Astrocyte (in vitro differentiated cells and primary cell): ENCODE measurements around the gene DOCK7. TPM values are rescaled to one million over a fixed set of nuclear protein-coding genes. Genes with fewer than 3 reads are reported as not detected.

Experiments used
- DNase-seq: peaks from one replicate; pipeline ENCODE4 v3.0.0-alpha.2; 2010; ENCODE audit warnings: low read depth
- FAIRE-seq: peaks from 2 replicates; lab custom pipeline; 2011; peaks lifted over from hg19 to GRCh38; lab: Jason Lieb, UNC
- H2AFZ ChIP-seq: 2 replicates; pipeline ENCODE4 v1.6.0; 2012; ENCODE audit warnings: low read depth, low read length, inconsistent platforms
- H3K27ac ChIP-seq: 2 replicates; pipeline ENCODE4 v1.5.1; 2011; ENCODE audit warnings: low read depth, low read length, inconsistent platforms
- H3K27me3 ChIP-seq: 2 replicates; pipeline ENCODE4 v1.6.0; 2011; ENCODE audit warnings: low read length, inconsistent platforms; ENCODE audit not compliant: insufficient read depth
- H3K36me3 ChIP-seq: 2 replicates; pipeline ENCODE4 v1.5.1; 2011; ENCODE audit warnings: low read length, inconsistent platforms; ENCODE audit not compliant: insufficient read depth
- H3K4me1 ChIP-seq: 2 replicates; pipeline ENCODE4 v1.5.1; 2011; ENCODE audit warnings: low read length, inconsistent platforms; ENCODE audit not compliant: insufficient read depth
- H3K4me2 ChIP-seq: 2 replicates; pipeline ENCODE4 v1.6.0; 2012; ENCODE audit warnings: low read length, inconsistent platforms
- H3K4me3 ChIP-seq: 2 replicates; pipeline ENCODE4 v1.5.1; 2011; ENCODE audit warnings: low read depth, mild to moderate bottlenecking, low read length, inconsistent platforms; ENCODE audit not compliant: insufficient read depth
- H3K79me2 ChIP-seq: 2 replicates; pipeline ENCODE4 v1.6.0; 2012; ENCODE audit warnings: mild to moderate bottlenecking, low read length, inconsistent platforms; ENCODE audit not compliant: insufficient read depth
- H3K9ac ChIP-seq: 2 replicates; pipeline ENCODE4 v1.6.0; 2012; ENCODE audit warnings: mild to moderate bottlenecking, low read length, inconsistent platforms
- H3K9me3 ChIP-seq: 2 replicates; pipeline ENCODE4 v1.5.1; 2012; ENCODE audit warnings: low read depth, mild to moderate bottlenecking, low read length, inconsistent platforms; ENCODE audit not compliant: insufficient read depth
- H4K20me1 ChIP-seq: 2 replicates; pipeline ENCODE4 v1.6.0; 2012; ENCODE audit warnings: low read length, inconsistent platforms; ENCODE audit not compliant: insufficient read depth
- H3K27ac Mint-ChIP-seq: one replicate; pipeline ENCODE4 v1.8.0; 2021; ENCODE audit warnings: mild to moderate bottlenecking, mixed read lengths; ENCODE audit not compliant: unreplicated experiment
- H3K27me3 Mint-ChIP-seq: one replicate; pipeline ENCODE4 v1.8.0; 2021; ENCODE audit warnings: low read depth, mixed read lengths; ENCODE audit not compliant: unreplicated experiment
- H3K36me3 Mint-ChIP-seq: one replicate; pipeline ENCODE4 v1.8.0; 2021; ENCODE audit warnings: low read depth, mixed read lengths; ENCODE audit not compliant: unreplicated experiment
- H3K4me1 Mint-ChIP-seq: one replicate; pipeline ENCODE4 v1.8.0; 2021; ENCODE audit warnings: low read depth, mixed read lengths; ENCODE audit not compliant: unreplicated experiment
- H3K4me3 Mint-ChIP-seq: one replicate; pipeline ENCODE4 v1.8.0; 2021; ENCODE audit warnings: mild to moderate bottlenecking, moderate library complexity, mixed read lengths; ENCODE audit not compliant: unreplicated experiment
- H3K9me3 Mint-ChIP-seq: one replicate; pipeline ENCODE4 v1.8.0; 2021; ENCODE audit warnings: mild to moderate bottlenecking, mixed read lengths; ENCODE audit not compliant: unreplicated experiment
- EZH2 ChIP-seq: IDR thresholded peaks from 2 replicates; pipeline ENCODE4 v1.6.1; 2012; ENCODE audit warnings: mild to moderate bottlenecking, low read length, inconsistent platforms; ENCODE audit not compliant: insufficient read depth
- total RNA-seq: library from RNA; stranded (reverse); gene quantifications from 2 replicates; pipeline ENCODE4 v1.2.1, GENCODE V29; 2021
- TF ChIP-seq, protein P1 (sequence below): IDR thresholded peaks from 2 replicates; pipeline ENCODE4 v1.5.1; 2011; ENCODE audit warnings: low read depth, mild to moderate bottlenecking, inconsistent platforms, low read length, moderate library complexity; ENCODE audit not compliant: insufficient read depth

Gene DOCK7
- total RNA-seq, 1 donor from 2014 or later: 68.7 TPM

DNA sequence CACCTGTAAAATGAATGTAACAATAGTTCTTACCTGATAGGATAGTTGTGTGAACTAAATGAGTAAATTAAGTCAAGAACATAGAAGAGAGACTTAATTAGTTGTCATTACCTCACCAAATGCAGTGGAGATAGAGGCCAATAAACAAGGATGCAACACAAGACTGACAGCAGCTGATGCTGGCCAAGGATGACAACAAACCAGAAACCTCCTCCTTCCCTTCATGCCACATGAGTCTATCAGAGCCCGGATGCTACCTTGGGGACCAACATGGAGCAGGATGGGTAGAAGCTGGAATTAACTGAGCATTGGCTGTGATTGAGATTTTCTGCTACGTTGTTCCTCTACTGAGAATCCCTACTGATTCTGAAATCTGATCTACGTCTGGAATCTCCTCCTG lies 281.6 kb downstream of the DOCK7 start:
- DNase-seq (no peak), FAIRE-seq (no peak)
- H3K9ac ChIP-seq: no peak overlapping the region
- H3K9me3 ChIP-seq: no peaks in the 10 kb centered on the region
- H3K4me1 Mint-ChIP-seq: no peaks in the 10 kb centered on the region
- H3K9me3 Mint-ChIP-seq: no peaks in the 10 kb centered on the region
- peaks cover 5% of the 10 kb centered on the region for H3K27me3 Mint-ChIP-seq
- H2AFZ ChIP-seq: no peak overlapping the region
- H3K27me3 ChIP-seq: no peaks in the 10 kb centered on the region
- no peak overlapping the region for H3K4me2 ChIP-seq
- no peaks in the 10 kb centered on the region for H3K4me1 ChIP-seq
- no peak overlapping the region for H3K4me3 Mint-ChIP-seq
- TF ChIP-seq EZH2: no peak
- TF ChIP-seq, protein P1, sequence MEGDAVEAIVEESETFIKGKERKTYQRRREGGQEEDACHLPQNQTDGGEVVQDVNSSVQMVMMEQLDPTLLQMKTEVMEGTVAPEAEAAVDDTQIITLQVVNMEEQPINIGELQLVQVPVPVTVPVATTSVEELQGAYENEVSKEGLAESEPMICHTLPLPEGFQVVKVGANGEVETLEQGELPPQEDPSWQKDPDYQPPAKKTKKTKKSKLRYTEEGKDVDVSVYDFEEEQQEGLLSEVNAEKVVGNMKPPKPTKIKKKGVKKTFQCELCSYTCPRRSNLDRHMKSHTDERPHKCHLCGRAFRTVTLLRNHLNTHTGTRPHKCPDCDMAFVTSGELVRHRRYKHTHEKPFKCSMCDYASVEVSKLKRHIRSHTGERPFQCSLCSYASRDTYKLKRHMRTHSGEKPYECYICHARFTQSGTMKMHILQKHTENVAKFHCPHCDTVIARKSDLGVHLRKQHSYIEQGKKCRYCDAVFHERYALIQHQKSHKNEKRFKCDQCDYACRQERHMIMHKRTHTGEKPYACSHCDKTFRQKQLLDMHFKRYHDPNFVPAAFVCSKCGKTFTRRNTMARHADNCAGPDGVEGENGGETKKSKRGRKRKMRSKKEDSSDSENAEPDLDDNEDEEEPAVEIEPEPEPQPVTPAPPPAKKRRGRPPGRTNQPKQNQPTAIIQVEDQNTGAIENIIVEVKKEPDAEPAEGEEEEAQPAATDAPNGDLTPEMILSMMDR: no peak
- no peaks in the 10 kb centered on the region for H4K20me1 ChIP-seq
- no peak overlapping the region for H3K27ac Mint-ChIP-seq
- H3K27ac ChIP-seq: no peak overlapping the region
- no peaks in the 10 kb centered on the region for H3K36me3 ChIP-seq
- H3K79me2 ChIP-seq: no peaks in the 10 kb centered on the region
- no peaks in the 10 kb centered on the region for H3K36me3 Mint-ChIP-seq
- no peak overlapping the region for H3K4me3 ChIP-seq

DNA sequence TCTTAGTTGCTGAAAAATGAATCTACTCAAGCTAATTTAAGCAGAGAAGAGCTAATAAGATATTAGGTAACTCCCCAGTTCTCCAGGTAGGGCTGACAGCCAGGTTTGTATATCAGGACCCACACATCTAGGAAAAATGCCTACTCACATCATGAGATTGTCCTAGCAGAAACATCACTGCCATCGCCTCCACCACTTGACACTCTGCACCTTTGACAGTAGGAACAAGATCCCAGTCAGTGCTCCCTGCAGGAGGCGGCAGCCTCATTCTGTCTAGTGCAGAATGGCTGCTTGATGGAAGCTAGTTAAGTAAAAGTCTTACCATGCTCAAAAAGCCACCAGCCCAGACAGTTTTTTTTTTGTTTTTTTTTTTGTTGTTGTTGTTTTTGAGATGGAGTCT lies 282.9 kb downstream of the DOCK7 start:
- Histone ChIP-seq H4K20me1 (no peaks in the 10 kb centered on the region), H3K4me2 (no peak overlapping the region), H3K79me2 (no peaks in the 10 kb centered on the region), H3K9ac (no peak overlapping the region), H3K4me3 (no peak overlapping the region), H3K36me3 (no peaks in the 10 kb centered on the region), H3K9me3 (no peaks in the 10 kb centered on the region), H3K27me3 (no peaks in the 10 kb centered on the region), H3K27ac (no peak overlapping the region), H2AFZ (no peak overlapping the region), H3K4me1 (no peaks in the 10 kb centered on the region)
- DNase-seq (no peak), FAIRE-seq (no peak)
- Mint-ChIP-seq H3K9me3 (no peaks in the 10 kb centered on the region), H3K4me3 (no peak overlapping the region), H3K27ac (no peak overlapping the region), H3K4me1 (no peaks in the 10 kb centered on the region), H3K27me3 (peaks cover 5% of the 10 kb centered on the region), H3K36me3 (no peaks in the 10 kb centered on the region)
- TF ChIP-seq EZH2: no peak
- TF ChIP-seq, protein P1: no peak

Other genes starting within 250 kb of the DOCK7 start
- gene ANGPTL3, start 90.9 kb downstream of the DOCK7 start, total RNA-seq: not detected in 2 replicates
- 7.0 and 8.5 TPM in 2 replicates for gene ATG4C, start 95.7 kb upstream of the DOCK7 start, total RNA-seq